Ovary (tissue), 9 donors: Measurements from ENCODE around the gene PAK5. TPM values are rescaled to one million over a fixed set of nuclear protein-coding genes. Genes with fewer than 3 reads are reported as not detected.

ENCODE experiments used
- DNase-seq, 5 donors: peaks; one replicate each; pipeline ENCODE4 v3.0.0-alpha.2; 2019 to 2020
- H3K27ac ChIP-seq, 2 donors: fragments of 200-600 bp; one replicate each; pipeline versions ENCODE4 v1.5.1 to v1.8.0; 2019 to 2022
- H3K27me3 ChIP-seq: fragments of 200-600 bp; one replicate; pipeline ENCODE4 v1.8.0; 2022
- H3K36me3 ChIP-seq: fragments of 200-600 bp; sonication (generic); one replicate; pipeline ENCODE4 v1.5.1; 2019
- H3K4me1 ChIP-seq: one replicate; pipeline ENCODE4 v1.8.1; 2013; ENCODE audit warnings: mild to moderate bottlenecking, moderate library complexity; ENCODE audit not compliant: insufficient read depth
- H3K4me3 ChIP-seq: fragments of 200-600 bp; sonication (generic); one replicate; pipeline ENCODE4 v1.5.1; 2017
- H3K9me3 ChIP-seq, 2 donors: fragments of 200-600 bp in 1 of 2; sonication (generic) in 1 of 2; one replicate each; pipeline versions ENCODE4 v1.5.1 to v1.8.1; 2013 to 2019; ENCODE audit warnings: mild to moderate bottlenecking in 1 of 2, moderate library complexity in 1 of 2
- EP300 ChIP-seq: sonication (generic); formaldehyde crosslinking; IDR thresholded peaks from one replicate; pipeline ENCODE4 v1.6.1; 2017; ENCODE audit warnings: antibody characterized with exemption
- POLR2A ChIP-seq: fragments of 450-650 bp; IDR thresholded peaks from one replicate; pipeline ENCODE4 v1.6.1; 2017; ENCODE audit warnings: antibody characterized with exemption, mild to moderate bottlenecking, moderate library complexity
- WGBS, 3 donors: extraction: QIAGEN DNeasy Blood & Tissue Kit in 1 of 3; methylation state at CpG; one replicate each; pipeline versions ENCODE4 v1.1.5 to v1.1.7; 2013 to 2017; 5-methylcytosine and 5-hydroxymethylcytosine counted together
- intact Hi-C, 4 donors: fragments of 100-400 bp; cut with DNase I; formaldehyde crosslinking; loops; one replicate each; pipeline versions ENCODE4 v1.11.0 to v1.15.1; 2022 to 2023
- polyA plus RNA-seq, 2 donors: library from polyadenylated mRNA; stranded (reverse); fragments of 200-250 nt in 1 of 2; fragments of 350-450 nt in 1 of 2; fragmentation: Illumina TruSeq in 1 of 2; extraction: RNeasy Lipid Tissue Mini Kit (QIAGEN cat#74804) in 1 of 2; gene quantifications; one replicate each; pipeline ENCODE4 v1.2.3, GENCODE V29; 2013 to 2014
- total RNA-seq, 7 donors: library from RNA; depleted of rRNA in 2 of 7; stranded (reverse); fragments of >200 nt in 2 of 7; fragmentation: NEBNext Ultra II Directional in 3 of 7; extraction: Animal tissue kit (Norgen Biotek cat#: 25700) in 3 of 7; gene quantifications; one replicate each; pipeline versions ENCODE4 v1.1.0 to v1.2.4, GENCODE V29; 2016 to 2023
- TF ChIP-seq, protein P1 (sequence below), 3 donors: fragments of 450-650 bp in 2 of 3; fragments of 200-600 bp in 1 of 3; IDR thresholded peaks; one replicate each; pipeline versions ENCODE4 v1.5.1 to v1.8.0; 2016 to 2022; ENCODE audit warnings: antibody characterized with exemption in 3 of 3, mild to moderate bottlenecking in 1 of 3
- donor health status: DM: no; HTN: no; CAD: no; lungs with moderate emphysema.
- donor health status: DM: no; HTN: no; CAD: no.
- donor health status: Bipolar disorder and iron deficiency.
- donor health status: DM: yes; HTN: yes; CAD: no.
- donor health status: DM: no; HTN: no; CAD: no.
- donor health status: DM: yes; HTN: yes; CAD: no.

Gene PAK5
- total and polyA plus RNA-seq, 9 donors = under 0.01 to 0.47 (median 0.10) TPM; not detected in 2

DNA sequence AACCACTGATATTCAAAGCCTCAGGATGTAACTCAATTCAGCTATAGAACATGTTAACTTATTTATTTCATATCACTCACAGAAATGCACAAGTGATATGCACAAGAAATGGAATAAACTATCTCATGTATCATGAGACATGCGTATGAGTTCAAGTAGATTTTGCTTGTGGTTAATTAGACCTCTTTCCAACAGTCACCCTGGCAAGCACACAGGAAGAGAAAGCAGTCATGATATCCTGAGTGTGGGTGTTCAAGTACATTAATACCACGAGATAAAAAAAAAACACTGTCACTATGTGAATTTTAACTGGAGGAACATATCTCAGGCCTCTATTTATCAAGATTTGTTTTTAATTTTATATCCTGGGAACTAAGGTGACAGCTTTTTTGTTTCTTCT lies 260.3 kb downstream of the PAK5 start:
- Histone ChIP-seq H3K4me3 (no peak overlapping the region), H3K27me3 (no peaks in the 10 kb centered on the region), H3K36me3 (no peaks in the 10 kb centered on the region), H3K9me3 (no peaks in the 10 kb centered on the region), H3K27ac (no peak overlapping the region), H3K4me1 (no peaks in the 10 kb centered on the region)
- WGBS, 3 donors = 18 to 32% (median 25%) methylated on average over 2 of the region's 2 CpGs
- no peak for DNase-seq
- TF ChIP-seq, protein P1, sequence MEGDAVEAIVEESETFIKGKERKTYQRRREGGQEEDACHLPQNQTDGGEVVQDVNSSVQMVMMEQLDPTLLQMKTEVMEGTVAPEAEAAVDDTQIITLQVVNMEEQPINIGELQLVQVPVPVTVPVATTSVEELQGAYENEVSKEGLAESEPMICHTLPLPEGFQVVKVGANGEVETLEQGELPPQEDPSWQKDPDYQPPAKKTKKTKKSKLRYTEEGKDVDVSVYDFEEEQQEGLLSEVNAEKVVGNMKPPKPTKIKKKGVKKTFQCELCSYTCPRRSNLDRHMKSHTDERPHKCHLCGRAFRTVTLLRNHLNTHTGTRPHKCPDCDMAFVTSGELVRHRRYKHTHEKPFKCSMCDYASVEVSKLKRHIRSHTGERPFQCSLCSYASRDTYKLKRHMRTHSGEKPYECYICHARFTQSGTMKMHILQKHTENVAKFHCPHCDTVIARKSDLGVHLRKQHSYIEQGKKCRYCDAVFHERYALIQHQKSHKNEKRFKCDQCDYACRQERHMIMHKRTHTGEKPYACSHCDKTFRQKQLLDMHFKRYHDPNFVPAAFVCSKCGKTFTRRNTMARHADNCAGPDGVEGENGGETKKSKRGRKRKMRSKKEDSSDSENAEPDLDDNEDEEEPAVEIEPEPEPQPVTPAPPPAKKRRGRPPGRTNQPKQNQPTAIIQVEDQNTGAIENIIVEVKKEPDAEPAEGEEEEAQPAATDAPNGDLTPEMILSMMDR (IDR thresholded peaks at IDR 0.05) = no peak
- TF ChIP-seq EP300 (no peak), POLR2A (no peak)
- intact Hi-C loops = no loop called here

DNA sequence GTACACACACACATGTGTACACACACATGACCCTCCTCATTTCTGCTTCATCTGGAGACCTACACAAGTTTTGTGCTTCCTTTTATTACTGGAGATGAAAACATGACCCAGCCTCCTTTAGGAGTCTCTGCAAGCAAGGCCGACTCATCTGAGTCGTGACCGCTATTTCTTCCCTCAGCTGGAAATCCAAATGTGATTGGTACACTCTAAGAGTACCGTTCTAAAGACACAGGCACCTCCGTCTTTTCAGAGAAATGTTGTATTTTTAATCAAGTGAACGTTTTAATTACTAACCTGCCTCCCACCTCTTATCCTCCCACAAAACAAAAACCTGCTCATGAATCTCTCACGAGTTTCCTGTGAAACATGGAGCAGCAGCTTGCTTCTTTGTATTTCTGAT lies 261.5 kb downstream of the PAK5 start:
- no peaks in the 10 kb centered on the region for H3K9me3 ChIP-seq
- WGBS, 3 donors = 64 to 74% (median 68%) methylated on average over 7 of the region's 7 CpGs
- intact Hi-C loops = no loop called here
- no peaks in the 10 kb centered on the region for H3K4me1 ChIP-seq
- H3K27me3 ChIP-seq = no peaks in the 10 kb centered on the region
- no peak for DNase-seq
- no peak overlapping the region for H3K4me3 ChIP-seq
- no peaks in the 10 kb centered on the region for H3K36me3 ChIP-seq
- no peak for TF ChIP-seq EP300
- TF ChIP-seq, protein P1 (IDR thresholded peaks at IDR 0.05) = no peak
- TF ChIP-seq POLR2A = no peak
- H3K27ac ChIP-seq = no peak overlapping the region

DNA sequence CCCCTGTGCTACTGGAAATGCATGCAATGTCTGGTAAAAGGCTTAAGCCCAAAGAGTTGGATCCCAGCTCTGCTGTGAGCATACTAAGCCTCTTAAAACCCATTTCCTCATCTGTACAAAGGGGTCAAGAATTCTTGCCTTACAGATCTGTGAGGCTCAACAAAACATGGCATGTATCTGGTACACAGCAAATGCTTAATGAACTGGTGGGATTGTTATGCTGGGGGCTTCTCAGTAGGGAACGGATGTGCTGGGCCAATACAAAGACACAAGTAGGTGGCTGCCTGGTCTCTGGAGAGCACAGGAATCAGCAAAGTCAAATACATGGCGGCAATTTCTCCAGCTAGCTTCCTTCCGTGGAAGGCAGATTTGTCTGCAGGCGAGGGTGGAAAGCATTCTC lies 262.2 kb downstream of the PAK5 start:
- H3K27ac ChIP-seq = no peak overlapping the region
- no peaks in the 10 kb centered on the region for H3K4me1 ChIP-seq
- TF ChIP-seq, protein P1 (IDR thresholded peaks at IDR 0.05) = no peak
- TF ChIP-seq EP300 (no peak), POLR2A (no peak)
- WGBS, 3 donors = 85 to 93% (median 92%) methylated on average over 4 of the region's 4 CpGs
- DNase-seq = no peak
- no peaks in the 10 kb centered on the region for H3K27me3 ChIP-seq
- no peaks in the 10 kb centered on the region for H3K36me3 ChIP-seq
- H3K4me3 ChIP-seq = no peak overlapping the region
- intact Hi-C loops = no loop called here
- no peaks in the 10 kb centered on the region for H3K9me3 ChIP-seq

DNA sequence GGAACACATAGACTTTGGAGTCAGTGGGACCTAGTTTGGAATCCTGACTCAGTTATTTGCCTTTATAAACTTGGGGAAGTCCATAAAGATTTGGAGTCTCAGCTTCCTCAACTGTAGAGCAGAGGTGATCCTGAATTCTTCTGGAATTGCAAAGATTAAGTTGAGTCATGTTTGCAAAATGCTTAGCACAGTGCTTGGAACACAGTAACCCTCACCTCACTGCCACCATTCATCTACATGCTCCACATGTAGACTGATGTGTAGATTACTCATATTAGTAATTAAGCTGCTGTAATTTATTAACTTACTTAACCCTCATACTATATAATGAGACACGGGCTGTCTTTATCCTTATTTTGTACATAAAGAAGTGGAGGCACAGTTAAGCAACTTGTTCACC lies 263.0 kb downstream of the PAK5 start:
- WGBS, 3 donors = 88 to 95% (median 94%) methylated on average over 1 of the region's 1 CpG
- no peaks in the 10 kb centered on the region for H3K36me3 ChIP-seq
- intact Hi-C loops = no loop called here
- H3K27me3 ChIP-seq = no peaks in the 10 kb centered on the region
- TF ChIP-seq, protein P1 (IDR thresholded peaks at IDR 0.05) = no peak
- no peak for TF ChIP-seq POLR2A
- TF ChIP-seq EP300 = no peak
- no peaks in the 10 kb centered on the region for H3K4me1 ChIP-seq
- no peak overlapping the region for H3K27ac ChIP-seq
- DNase-seq = no peak
- no peaks in the 10 kb centered on the region for H3K9me3 ChIP-seq
- no peak overlapping the region for H3K4me3 ChIP-seq

DNA sequence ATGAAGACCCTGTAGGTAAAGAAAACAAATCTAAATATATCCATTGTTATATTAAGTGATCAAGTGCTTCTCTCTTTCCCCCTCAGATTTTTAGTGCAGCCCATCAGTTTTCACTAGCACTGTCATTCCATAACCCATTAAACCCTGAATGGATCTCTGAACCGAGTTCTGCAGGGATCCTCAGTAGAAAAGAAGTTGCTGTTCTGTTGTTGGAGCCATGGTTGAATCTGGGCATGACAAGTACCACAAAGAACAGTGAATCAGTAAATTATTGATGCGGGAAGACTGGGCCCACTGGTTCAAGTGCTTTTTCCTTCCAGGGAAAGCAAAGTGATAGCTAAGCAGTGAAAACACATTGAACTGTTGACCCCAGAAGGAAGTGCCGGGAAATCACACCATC lies 264.1 kb downstream of the PAK5 start:
- WGBS, 3 donors = 80 to 86% (median 86%) methylated on average over 3 of the region's 3 CpGs
- H3K4me3 ChIP-seq = no peak overlapping the region
- H3K27me3 ChIP-seq = no peaks in the 10 kb centered on the region
- DNase-seq = no peak
- no peaks in the 10 kb centered on the region for H3K4me1 ChIP-seq
- H3K36me3 ChIP-seq = no peaks in the 10 kb centered on the region
- no peak overlapping the region for H3K27ac ChIP-seq
- no peaks in the 10 kb centered on the region for H3K9me3 ChIP-seq
- TF ChIP-seq POLR2A (no peak), EP300 (no peak)
- TF ChIP-seq, protein P1 (IDR thresholded peaks at IDR 0.05) = no peak
- intact Hi-C loops = no loop called here
